Lower leg skin (tissue), 4 donors: Measurements from ENCODE around the gene KRT72. TPM values are rescaled to one million over a fixed set of nuclear protein-coding genes. Genes with fewer than 3 reads are reported as not detected.

Source experiments
- DNase-seq, 2 donors: peaks; one replicate each; pipeline ENCODE4 v3.0.0-alpha.2; 2019; ENCODE audit warnings: low spot score in 2 of 2
- H3K4me3 ChIP-seq: fragments of 200-600 bp; sonication (generic); 2 replicates; pipeline ENCODE4 v1.5.1; 2017; ENCODE audit warnings: mild to moderate bottlenecking, low read depth; ENCODE audit not compliant: poor library complexity, severe bottlenecking
- POLR2A ChIP-seq, 2 donors: fragments of 450-650 bp; IDR thresholded peaks; one replicate each; pipeline ENCODE4 v1.6.1; 2016 to 2017; ENCODE audit warnings: antibody characterized with exemption in 2 of 2, mild to moderate bottlenecking in 1 of 2, moderate library complexity in 1 of 2
- WGBS, 2 donors: methylation state at CpG; one replicate each; pipeline ENCODE4 v1.1.5; 2018; 5-methylcytosine and 5-hydroxymethylcytosine counted together
- intact Hi-C: fragments of 100-400 bp; cut with DNase I; formaldehyde crosslinking; loops from one replicate; pipeline ENCODE4 v1.15.0; 2023; ENCODE audit warnings: low total_unique reads
- total RNA-seq, 4 donors: library from RNA; depleted of rRNA; stranded (reverse); fragments of >200 nt; gene quantifications; one replicate each; pipeline ENCODE4 v1.1.0, GENCODE V29; 2016
- TF ChIP-seq, protein P1 (sequence below), 3 donors: fragments of 450-650 bp; IDR thresholded peaks; one replicate each; pipeline ENCODE4 v1.5.1; 2016; ENCODE audit warnings: antibody characterized with exemption in 3 of 3, mild to moderate bottlenecking in 3 of 3, moderate library complexity in 2 of 3

KRT72 gene
- total RNA-seq, 4 donors from 2014 or later = 0.42 to 14.0 (median 7.1) TPM

DNA sequence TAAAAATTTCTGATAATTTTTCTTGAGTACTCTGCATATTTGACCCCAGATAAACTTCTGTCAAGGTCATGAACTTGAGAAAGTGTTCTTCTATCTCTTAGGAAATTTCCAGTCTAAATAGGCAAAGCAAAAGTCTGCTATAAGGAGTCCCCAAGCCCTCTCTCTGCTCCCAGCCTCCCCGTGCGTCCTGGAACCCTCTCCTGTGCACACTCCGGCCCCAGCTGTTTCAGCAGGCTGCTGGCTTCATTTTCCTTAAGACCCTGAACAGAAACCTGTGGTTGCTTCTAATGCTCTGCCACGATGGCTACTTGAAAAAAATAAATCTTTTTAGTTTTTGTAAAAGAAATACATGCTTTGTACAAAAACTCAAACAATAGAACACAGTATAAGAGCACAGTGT, 36.0 kb upstream of the KRT72 start:
- intact Hi-C loops = no loop called here

DNA sequence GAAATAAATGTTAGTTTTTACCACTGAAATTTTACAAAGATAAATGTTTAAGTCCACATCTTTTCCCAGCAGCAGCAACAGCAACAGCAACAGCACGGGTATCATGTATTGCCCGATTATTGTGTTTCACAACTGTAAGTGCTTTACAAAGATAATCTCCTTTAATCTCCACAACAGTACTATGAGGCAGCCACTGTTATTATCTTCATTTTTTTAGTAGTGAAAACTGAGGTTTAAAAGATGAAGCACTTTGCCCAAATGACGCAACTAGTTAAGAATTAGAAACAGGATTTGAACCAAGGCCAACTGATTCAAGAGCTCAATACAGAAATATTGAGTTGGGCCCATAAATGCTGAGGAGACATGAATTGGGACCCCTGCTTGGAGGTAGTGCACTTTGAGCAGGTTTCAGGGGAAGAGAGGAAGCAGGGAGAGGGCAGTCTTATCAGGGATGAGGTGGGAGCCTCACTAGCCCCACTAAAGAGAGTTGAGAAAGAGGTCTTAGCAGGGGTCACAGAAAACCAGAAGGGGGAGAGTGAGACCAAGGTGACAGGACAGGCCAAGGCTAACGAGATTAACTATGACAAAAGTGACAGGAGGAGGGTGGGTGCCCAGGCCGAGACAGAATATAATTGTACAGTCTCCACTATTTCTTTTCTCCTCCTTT, 35.5 kb upstream of the KRT72 start:
- no peak overlapping the region for H3K4me3 ChIP-seq
- TF ChIP-seq, protein P1, sequence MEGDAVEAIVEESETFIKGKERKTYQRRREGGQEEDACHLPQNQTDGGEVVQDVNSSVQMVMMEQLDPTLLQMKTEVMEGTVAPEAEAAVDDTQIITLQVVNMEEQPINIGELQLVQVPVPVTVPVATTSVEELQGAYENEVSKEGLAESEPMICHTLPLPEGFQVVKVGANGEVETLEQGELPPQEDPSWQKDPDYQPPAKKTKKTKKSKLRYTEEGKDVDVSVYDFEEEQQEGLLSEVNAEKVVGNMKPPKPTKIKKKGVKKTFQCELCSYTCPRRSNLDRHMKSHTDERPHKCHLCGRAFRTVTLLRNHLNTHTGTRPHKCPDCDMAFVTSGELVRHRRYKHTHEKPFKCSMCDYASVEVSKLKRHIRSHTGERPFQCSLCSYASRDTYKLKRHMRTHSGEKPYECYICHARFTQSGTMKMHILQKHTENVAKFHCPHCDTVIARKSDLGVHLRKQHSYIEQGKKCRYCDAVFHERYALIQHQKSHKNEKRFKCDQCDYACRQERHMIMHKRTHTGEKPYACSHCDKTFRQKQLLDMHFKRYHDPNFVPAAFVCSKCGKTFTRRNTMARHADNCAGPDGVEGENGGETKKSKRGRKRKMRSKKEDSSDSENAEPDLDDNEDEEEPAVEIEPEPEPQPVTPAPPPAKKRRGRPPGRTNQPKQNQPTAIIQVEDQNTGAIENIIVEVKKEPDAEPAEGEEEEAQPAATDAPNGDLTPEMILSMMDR (IDR thresholded peaks at IDR 0.05) = no peak
- TF ChIP-seq POLR2A (IDR thresholded peaks at IDR 0.05) = no peak
- 69 to 79% methylated on average over 5 of the region's 5 CpGs for WGBS, 2 donors
- intact Hi-C loops = no loop called here
- DNase-seq = no peak

More for the DNA sequence above, 36.0 kb upstream of the KRT72 start:
- H3K4me3 ChIP-seq = no peak overlapping the region
- peak in 1 of 2 donors; percentile 75 for DNase-seq
- no peak for TF ChIP-seq POLR2A (IDR thresholded peaks at IDR 0.05)
- TF ChIP-seq, protein P1 (IDR thresholded peaks at IDR 0.05) = no peak
- WGBS, 2 donors = 86 to 92% methylated on average over 4 of the region's 4 CpGs

DNA sequence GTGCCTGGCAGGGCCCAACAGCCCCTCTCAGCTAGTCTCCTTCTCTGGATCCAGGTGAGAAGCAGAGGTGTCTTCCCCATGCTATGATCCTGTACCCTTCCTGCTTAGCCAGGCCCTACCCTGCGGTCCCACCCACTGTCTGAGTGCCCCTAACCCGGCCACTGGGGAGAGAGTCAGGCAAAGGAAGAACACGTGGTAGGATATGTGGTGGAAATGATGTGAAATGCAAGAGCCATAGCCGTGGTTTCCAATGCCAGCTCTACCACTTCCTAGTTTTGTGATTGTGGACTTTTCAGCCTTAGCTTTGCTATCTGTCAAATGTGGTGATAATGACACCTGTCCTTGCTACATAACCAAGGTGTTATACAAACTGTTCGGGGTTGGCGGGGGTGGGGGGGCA, 34.9 kb upstream of the KRT72 start:
- WGBS, 2 donors = 75 to 80% methylated on average over 6 of the region's 6 CpGs
- peak in 1 of 2 donors; percentile 76 for DNase-seq
- H3K4me3 ChIP-seq = no peak overlapping the region
- intact Hi-C loops = no loop called here
- TF ChIP-seq, protein P1 (IDR thresholded peaks at IDR 0.05) = no peak
- TF ChIP-seq POLR2A (IDR thresholded peaks at IDR 0.05) = no peak

DNA sequence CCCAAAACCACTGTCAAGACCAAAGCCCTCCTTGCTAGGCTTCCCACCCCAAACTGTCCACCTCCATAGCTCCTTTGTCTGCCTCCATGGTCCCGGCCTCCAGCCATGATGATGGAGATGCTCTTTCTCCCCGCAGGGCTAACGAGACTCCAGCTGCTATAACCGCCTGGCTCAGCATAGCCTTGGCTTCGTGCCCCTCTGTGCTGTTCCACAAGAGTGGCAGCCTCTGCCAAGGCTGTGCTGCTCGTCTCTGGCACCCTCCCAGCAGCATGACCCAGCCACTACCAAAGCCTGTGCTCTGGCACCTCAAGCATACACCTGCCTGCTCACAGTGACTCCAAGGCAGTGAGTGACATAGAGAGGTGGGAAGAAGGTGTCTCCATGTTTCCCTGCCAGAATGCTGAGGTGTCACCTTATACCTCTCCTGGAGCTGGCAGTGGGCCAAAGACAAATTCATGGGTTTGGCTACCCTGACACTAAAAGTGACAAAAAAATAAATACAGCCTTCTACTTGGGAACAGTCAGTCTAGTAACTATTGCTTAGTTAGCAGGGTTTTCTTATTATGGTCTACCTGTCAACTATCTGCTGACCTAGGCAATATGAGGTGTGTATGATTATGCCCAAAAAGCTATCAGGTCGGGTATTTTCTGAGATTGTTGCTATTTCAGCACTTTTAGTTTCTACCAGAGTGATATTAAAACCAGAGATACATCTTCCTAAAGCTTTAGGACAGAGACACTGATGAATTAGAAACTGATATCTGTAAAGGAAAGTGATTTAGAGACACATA, 33.2 kb upstream of the KRT72 start:
- DNase-seq = peak in 1 of 2 donors; percentile 80
- 17 to 22% methylated on average over 6 of the region's 7 CpGs for WGBS, 2 donors
- intact Hi-C loops = no loop called here
- TF ChIP-seq, protein P1 (IDR thresholded peaks at IDR 0.05) = no peak
- no peak for TF ChIP-seq POLR2A (IDR thresholded peaks at IDR 0.05)
- H3K4me3 ChIP-seq = no peak overlapping the region

DNA sequence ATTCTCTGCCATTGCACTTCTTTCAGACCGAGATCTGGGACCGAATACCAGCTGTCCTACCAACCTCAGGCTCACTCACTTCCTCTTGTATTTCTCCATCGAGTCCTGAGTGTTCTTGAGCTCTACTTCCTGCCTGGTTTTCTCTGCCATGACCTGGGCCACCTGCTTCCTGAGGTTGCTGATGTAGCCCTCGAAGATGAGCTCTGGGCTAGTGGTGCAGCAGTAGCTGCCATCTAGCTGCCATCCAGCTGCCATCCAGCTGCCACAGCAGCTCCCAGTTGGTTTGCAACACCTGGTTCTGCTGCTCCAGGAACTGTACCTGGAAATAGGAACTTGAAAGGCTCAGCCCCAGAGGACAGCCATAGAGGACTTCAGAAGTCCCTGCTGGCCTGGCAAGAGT, 32.1 kb upstream of the KRT72 start:
- intact Hi-C loops = no loop called here
- no peak overlapping the region for H3K4me3 ChIP-seq
- 64 to 71% methylated on average over 4 of the region's 4 CpGs for WGBS, 2 donors
- TF ChIP-seq, protein P1 (IDR thresholded peaks at IDR 0.05) = no peak
- TF ChIP-seq POLR2A (IDR thresholded peaks at IDR 0.05) = no peak
- DNase-seq = peak in 1 of 2 donors; percentile 76
